Measurements from ENCODE around the gene SNX21. TPM values are rescaled to one million over a fixed set of nuclear protein-coding genes. Genes with fewer than 3 reads are reported as not detected.

SNX21 gene
- total and polyA plus RNA-seq, 9 of the 15 experiments (the other 6 are each of a cell fraction or from before 2014, with no cell fraction given) = 0.10 to 1.2 (median 0.42) TPM

DNA sequence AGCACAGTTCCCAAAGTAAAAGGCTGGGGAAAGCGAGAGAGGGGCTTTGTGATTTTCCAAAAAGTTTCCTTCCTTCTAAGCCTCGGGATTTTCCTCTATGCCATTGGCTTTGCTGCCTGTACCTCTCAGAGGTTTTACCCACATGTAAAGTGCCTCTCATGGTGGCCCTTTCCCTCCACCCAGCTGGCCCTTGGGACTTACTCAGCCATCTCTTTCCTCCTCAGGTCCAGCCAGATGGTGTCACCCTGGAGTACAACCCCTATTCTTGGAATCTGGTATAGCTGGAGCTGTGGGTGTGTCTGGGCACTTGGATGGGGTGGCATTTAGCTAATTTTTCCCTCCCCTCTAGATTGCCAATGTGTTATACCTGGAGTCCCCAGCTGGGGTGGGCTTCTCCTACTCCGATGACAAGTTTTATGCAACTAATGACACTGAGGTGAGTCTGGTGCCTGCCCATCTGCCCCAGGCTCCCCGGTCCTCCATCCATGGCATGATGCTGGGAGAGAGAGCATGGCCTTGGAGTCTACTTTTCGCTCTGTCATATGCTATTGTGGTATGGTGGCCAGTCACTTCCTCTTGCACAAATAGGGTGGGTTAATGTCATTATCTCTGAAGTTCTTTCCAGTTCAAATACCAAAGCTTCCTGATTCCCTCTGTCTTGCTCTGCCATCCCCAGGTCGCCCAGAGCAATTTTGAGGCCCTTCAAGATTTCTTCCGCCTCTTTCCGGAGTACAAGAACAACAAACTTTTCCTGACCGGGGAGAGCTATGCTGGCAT is 58.6 kb downstream of the SNX21 start:
- no peaks in the 10 kb centered on the region for H3K27me3 ChIP-seq (ENCODE audit: control insufficient read depth in 2 of 2, insufficient read depth in 2 of 2, low read length in 2 of 2)
- H3K79me2 ChIP-seq (ENCODE audit: control insufficient read depth, insufficient read depth, low read length) = peaks cover 7% of the 10 kb centered on the region; the same call in 1 of the 3 replicates
- DNase-seq (ENCODE audit: extremely low read depth in 1 of 4, low spot score in 3 of 4) (peak; percentile 47 to 58 (median 53)), FAIRE-seq (peak; percentile 73), ATAC-seq (peak; percentile 44)
- POLR2A ChIA-PET = interaction anchor here (0.6 to 3.3 kb wide), 7 partner anchors 10 to 43 kb away, joined by 3 to 13 read pairs (median 6); partner anchors contain the start of genes ACOT8, PCIF1 and ZSWIM1
- BruUV-seq (replicated peaks) = TSS peak; percentile 45
- H4K20me1 ChIP-seq (replicated peaks; ENCODE audit: control insufficient read depth, insufficient read depth, low read length) = no peaks in the 10 kb centered on the region
- H3K4me2 ChIP-seq (ENCODE audit: insufficient read depth, low read length) = peak overlapping the region; percentile 81
- H3K9ac ChIP-seq (ENCODE audit: insufficient read depth in 1 of 2, low read depth in 2 of 2, low read length in 2 of 2) = peak overlapping the region; percentile 74 to 94; a peak in 3 of 4 replicates
- in situ Hi-C loops (cut with MboI) (no loop called here), intact Hi-C loops (cut with micrococcal nuclease) (loop anchor here (5.0 kb wide), 1 partner anchor 70 kb away; no protein-coding TSS in a partner anchor)
- H3K9me1 ChIP-seq (ENCODE audit: control insufficient read depth, insufficient read depth, low read length) = no peaks in the 10 kb centered on the region
- no peak overlapping the region for H2AFZ ChIP-seq (ENCODE audit: low read depth, low read length)
- peak overlapping the region; percentile 69 for H3K4me3 ChIP-seq
- CTCF ChIA-PET (ENCODE audit: low intra/inter-chr PET ratio) = interaction anchor here (0.6 to 2.7 kb wide), 5 partner anchors 71 to 573 kb away, joined by 3 to 9 read pairs (median 3); no protein-coding TSS in a partner anchor
- WGBS (ENCODE audit: insufficient coverage, low coverage, missing lambda C conversion rate) = 65% methylated on average over 9 of the region's 9 CpGs
- H3K4me1 ChIP-seq (replicated peaks in 1 of 2; ENCODE audit: control insufficient read depth in 2 of 2, insufficient read depth in 2 of 2, low read length in 2 of 2) = peaks cover 11 to 32% of the 10 kb centered on the region in 2 experiments
- no peaks in the 10 kb centered on the region for H3K9me3 ChIP-seq (replicated peaks; ENCODE audit: control insufficient read depth, insufficient read depth, low read depth, low read length)
- H3K27ac ChIP-seq (ENCODE audit: extremely low read depth, low read depth, low read length) = no peak overlapping the region
- H3K36me3 ChIP-seq (ENCODE audit: control insufficient read depth, insufficient read depth, low read length) = peaks cover 36% of the 10 kb centered on the region; the same call in 2 of the 3 replicates
- TF ChIP-seq EWSR1 (IDR thresholded peaks at IDR 0.05; ENCODE audit: borderline replicate concordance, low read depth, partially characterized antibody) = no peak
- 0 out of 2 replicates have a peak, but pooled peaks have one; percentile 27 for TF ChIP-seq REST (IDR thresholded peaks at IDR 0.05; ENCODE audit: borderline replicate concordance)
- no peak for TF ChIP-seq REST (CRISPR knock-in tag; IDR thresholded peaks at IDR 0.05; ENCODE audit: low read depth)
- TF ChIP-seq TSC22D4 (tag; IDR thresholded peaks at IDR 0.05) = no peak
- TF ChIP-seq, protein P1, sequence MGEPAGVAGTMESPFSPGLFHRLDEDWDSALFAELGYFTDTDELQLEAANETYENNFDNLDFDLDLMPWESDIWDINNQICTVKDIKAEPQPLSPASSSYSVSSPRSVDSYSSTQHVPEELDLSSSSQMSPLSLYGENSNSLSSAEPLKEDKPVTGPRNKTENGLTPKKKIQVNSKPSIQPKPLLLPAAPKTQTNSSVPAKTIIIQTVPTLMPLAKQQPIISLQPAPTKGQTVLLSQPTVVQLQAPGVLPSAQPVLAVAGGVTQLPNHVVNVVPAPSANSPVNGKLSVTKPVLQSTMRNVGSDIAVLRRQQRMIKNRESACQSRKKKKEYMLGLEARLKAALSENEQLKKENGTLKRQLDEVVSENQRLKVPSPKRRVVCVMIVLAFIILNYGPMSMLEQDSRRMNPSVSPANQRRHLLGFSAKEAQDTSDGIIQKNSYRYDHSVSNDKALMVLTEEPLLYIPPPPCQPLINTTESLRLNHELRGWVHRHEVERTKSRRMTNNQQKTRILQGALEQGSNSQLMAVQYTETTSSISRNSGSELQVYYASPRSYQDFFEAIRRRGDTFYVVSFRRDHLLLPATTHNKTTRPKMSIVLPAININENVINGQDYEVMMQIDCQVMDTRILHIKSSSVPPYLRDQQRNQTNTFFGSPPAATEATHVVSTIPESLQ (CRISPR knock-in tag; IDR thresholded peaks at IDR 0.05) = no peak
- peak; percentile 21 for TF ChIP-seq DACH1 (IDR thresholded peaks at IDR 0.05; ENCODE audit: partially characterized antibody)
- no peak for TF ChIP-seq THAP7 (CRISPR knock-in tag; IDR thresholded peaks at IDR 0.05)
- peak in 1 of 3 experiments; percentile 4 for TF ChIP-seq YY1 (IDR thresholded peaks at IDR 0.05; ENCODE audit: borderline replicate concordance in 1 of 3, control insufficient read depth in 1 of 3, extremely low read depth in 1 of 3, insufficient read depth in 3 of 3, insufficient read length in 1 of 3, insufficient replicate concordance in 2 of 3, low read depth in 1 of 3, low read length in 2 of 3)
